Left lung (tissue), 10 donors: ENCODE data around the gene DPYD. TPM values are rescaled to one million over a fixed set of nuclear protein-coding genes. Genes with fewer than 3 reads are reported as not detected.

ENCODE experiments used
- ATAC-seq: fragments of 200-7000 bp; cut with Tn5 transposase; one replicate; pipeline ENCODE4 v1.9.1; 2020; ENCODE audit warnings: moderate library complexity
- DNase-seq, 4 donors: peaks; one replicate each; pipeline ENCODE4 v3.0.0-alpha.2; 2013 to 2020
- H3K27ac ChIP-seq, 2 donors: fragments of 200-600 bp; sonication (generic) in 1 of 2; one replicate each; pipeline versions ENCODE4 v1.5.0 to v1.8.0; 2020 to 2021
- H3K27me3 ChIP-seq, 2 donors: fragments of 200-600 bp; sonication (generic) in 1 of 2; one replicate each; pipeline versions ENCODE4 v1.5.0 to v1.8.0; 2020 to 2021
- H3K36me3 ChIP-seq, 2 donors: fragments of 200-600 bp; sonication (generic) in 1 of 2; one replicate each; pipeline versions ENCODE4 v1.5.0 to v1.8.0; 2020 to 2021
- H3K4me1 ChIP-seq, 2 donors: fragments of 200-600 bp; one replicate each; pipeline ENCODE4 v1.8.0; 2021
- H3K4me3 ChIP-seq, 2 donors: fragments of 200-600 bp; sonication (generic) in 1 of 2; one replicate each; pipeline versions ENCODE4 v1.5.0 to v1.8.0; 2020 to 2021; ENCODE audit warnings: mild to moderate bottlenecking in 1 of 2
- H3K9me3 ChIP-seq, 2 donors: fragments of 200-600 bp; sonication (generic) in 1 of 2; one replicate each; pipeline versions ENCODE4 v1.5.0 to v1.8.0; 2020 to 2021
- intact Hi-C, 2 donors: fragments of 100-400 bp; cut with DNase I; formaldehyde crosslinking; loops; one replicate each; pipeline versions ENCODE4 v1.11.2 to v1.14.2; 2022
- polyA plus RNA-seq, 6 donors: library from polyadenylated mRNA; unstranded; fragments of 120-200 nt; gene quantifications; one replicate each; pipeline ENCODE4 v1.2.1, GENCODE V29; 2013; ENCODE audit not compliant: insufficient read length in 6 of 6
- total RNA-seq, 2 donors: library from RNA; stranded (reverse); fragmentation: NEBNext Ultra II Directional; extraction: Animal tissue kit (Norgen Biotek cat#: 25700); gene quantifications; one replicate each; pipeline ENCODE4 v1.2.1, GENCODE V29; 2021
- TF ChIP-seq, protein P1 (sequence below), 2 donors: fragments of 200-600 bp; sonication (generic) in 1 of 2; IDR thresholded peaks; one replicate each; pipeline versions ENCODE4 v1.5.0 to v1.8.0; 2021; ENCODE audit warnings: antibody characterized with exemption in 2 of 2
- donor health status: DM: no; HTN: yes; CAD: no.
- donor health status: DM: no; HTN: no; CAD: no.

The DPYD gene
- total and polyA plus RNA-seq, 8 donors, result 21.4 to 106 (median 26.1) TPM

DNA sequence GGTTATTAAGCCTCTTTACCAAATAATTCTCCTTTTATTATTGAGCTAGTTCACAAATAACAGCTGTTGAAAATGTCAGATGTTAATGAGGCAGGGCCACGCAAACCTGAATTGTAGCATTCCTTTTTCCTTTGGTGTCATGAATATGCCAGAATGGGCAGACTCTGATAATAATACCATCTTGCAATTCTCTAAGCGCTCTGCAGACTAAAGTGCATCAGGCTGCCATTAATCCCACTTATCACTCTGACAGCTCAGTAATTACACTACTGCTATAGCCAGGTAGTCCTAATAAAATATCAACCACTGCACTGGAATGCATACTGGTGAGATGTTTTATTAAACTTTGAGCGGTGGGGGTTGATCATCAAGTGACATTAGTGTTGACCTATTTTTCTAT lies 177.7 kb downstream of the DPYD start:
- DNase-seq, result no peak
- Histone ChIP-seq H3K27me3 (no peaks in the 10 kb centered on the region), H3K27ac (no peak overlapping the region), H3K36me3 (peaks cover 0 to 15% of the 10 kb centered on the region in 2 donors), H3K4me1 (no peaks in the 10 kb centered on the region), H3K4me3 (no peak overlapping the region), H3K9me3 (no peaks in the 10 kb centered on the region)
- intact Hi-C loops, result no loop called here
- ATAC-seq, result no peak
- TF ChIP-seq, protein P1, sequence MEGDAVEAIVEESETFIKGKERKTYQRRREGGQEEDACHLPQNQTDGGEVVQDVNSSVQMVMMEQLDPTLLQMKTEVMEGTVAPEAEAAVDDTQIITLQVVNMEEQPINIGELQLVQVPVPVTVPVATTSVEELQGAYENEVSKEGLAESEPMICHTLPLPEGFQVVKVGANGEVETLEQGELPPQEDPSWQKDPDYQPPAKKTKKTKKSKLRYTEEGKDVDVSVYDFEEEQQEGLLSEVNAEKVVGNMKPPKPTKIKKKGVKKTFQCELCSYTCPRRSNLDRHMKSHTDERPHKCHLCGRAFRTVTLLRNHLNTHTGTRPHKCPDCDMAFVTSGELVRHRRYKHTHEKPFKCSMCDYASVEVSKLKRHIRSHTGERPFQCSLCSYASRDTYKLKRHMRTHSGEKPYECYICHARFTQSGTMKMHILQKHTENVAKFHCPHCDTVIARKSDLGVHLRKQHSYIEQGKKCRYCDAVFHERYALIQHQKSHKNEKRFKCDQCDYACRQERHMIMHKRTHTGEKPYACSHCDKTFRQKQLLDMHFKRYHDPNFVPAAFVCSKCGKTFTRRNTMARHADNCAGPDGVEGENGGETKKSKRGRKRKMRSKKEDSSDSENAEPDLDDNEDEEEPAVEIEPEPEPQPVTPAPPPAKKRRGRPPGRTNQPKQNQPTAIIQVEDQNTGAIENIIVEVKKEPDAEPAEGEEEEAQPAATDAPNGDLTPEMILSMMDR (IDR thresholded peaks at IDR 0.05), result no peak

DNA sequence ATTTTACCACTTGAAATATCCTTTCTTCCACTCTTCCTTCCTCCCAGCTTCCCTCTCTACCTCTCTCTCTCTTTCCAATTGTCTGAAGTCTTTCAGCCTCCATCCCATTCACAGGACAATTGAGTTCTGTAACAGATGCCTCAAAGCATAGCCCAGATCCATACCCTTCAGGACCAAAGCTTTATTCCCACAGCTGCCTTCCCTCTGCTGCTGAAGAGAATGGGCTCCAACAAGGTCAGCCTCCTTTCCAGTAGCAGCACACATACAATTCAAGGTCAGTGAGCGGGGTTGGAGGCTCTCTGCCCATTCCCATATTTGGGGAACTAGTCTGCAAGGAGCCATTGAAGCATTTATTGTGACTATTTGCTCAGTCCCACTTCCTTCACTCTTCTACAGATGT lies 179.9 kb downstream of the DPYD start:
- H3K4me1 ChIP-seq, result no peaks in the 10 kb centered on the region
- DNase-seq, result no peak

DNA sequence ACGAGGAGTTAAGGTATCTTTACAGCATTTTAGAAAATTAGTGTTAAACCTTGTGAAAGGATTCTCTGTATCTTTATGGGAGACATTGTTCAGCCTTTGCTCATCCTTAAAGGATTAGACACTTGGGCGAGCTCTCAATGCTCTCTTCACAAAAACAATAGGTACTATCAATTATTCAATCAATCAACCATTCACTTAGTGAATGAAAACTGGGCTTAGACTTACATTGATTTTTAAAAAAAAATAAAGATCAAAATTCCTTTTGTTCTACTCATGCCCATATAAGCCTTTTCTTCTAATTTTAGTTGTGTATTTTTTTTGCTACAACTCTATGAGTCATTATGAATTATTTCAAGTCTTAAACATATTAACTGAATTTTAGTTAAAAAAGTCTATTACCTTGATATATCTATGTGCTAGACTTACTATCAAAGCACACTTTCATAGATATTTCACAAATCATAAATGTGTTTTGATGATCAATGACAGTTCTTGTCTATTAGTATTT lies 181.2 kb downstream of the DPYD start:
- intact Hi-C loops, result no loop called here
- Histone ChIP-seq H3K27ac (no peak overlapping the region), H3K4me3 (no peak overlapping the region), H3K9me3 (no peaks in the 10 kb centered on the region), H3K36me3 (peaks cover 0 to 15% of the 10 kb centered on the region in 2 donors), H3K27me3 (no peaks in the 10 kb centered on the region), H3K4me1 (no peaks in the 10 kb centered on the region)
- no peak for DNase-seq
- TF ChIP-seq, protein P1 (IDR thresholded peaks at IDR 0.05), result no peak
- ATAC-seq, result no peak

More for the DNA sequence above, 179.9 kb downstream of the DPYD start:
- no peak overlapping the region for H3K27ac ChIP-seq
- peaks cover 0 to 15% of the 10 kb centered on the region in 2 donors for H3K36me3 ChIP-seq
- TF ChIP-seq, protein P1 (IDR thresholded peaks at IDR 0.05), result no peak
- no peaks in the 10 kb centered on the region for H3K9me3 ChIP-seq
- no peak overlapping the region for H3K4me3 ChIP-seq
- no peak for ATAC-seq
- intact Hi-C loops, result no loop called here
- H3K27me3 ChIP-seq, result no peaks in the 10 kb centered on the region

DNA sequence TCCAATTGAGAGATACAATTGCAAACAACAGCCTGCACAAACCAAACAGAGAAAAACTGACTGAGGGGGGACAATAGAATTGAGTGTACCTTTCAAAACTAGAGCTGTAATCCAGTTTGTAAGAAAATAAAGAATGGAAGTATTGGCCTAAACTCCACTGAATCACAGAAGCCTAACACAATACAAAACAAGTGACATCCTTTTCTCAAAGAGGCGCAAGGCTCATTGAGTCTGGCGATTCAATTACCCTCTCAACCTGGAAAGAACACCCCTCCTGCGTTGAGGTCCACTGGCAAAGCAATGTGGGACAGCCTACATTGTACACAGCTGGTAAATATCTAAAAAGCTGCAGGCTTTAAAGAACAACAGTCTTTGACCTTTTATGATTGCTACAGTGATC lies 182.6 kb downstream of the DPYD start:
- no peak for DNase-seq
- intact Hi-C loops, result no loop called here
- ATAC-seq, result no peak
- Histone ChIP-seq H3K27ac (no peak overlapping the region), H3K27me3 (no peaks in the 10 kb centered on the region), H3K9me3 (no peaks in the 10 kb centered on the region), H3K4me3 (no peak overlapping the region), H3K4me1 (no peaks in the 10 kb centered on the region), H3K36me3 (peaks cover 0 to 15% of the 10 kb centered on the region in 2 donors)
- TF ChIP-seq, protein P1 (IDR thresholded peaks at IDR 0.05), result no peak

DNA sequence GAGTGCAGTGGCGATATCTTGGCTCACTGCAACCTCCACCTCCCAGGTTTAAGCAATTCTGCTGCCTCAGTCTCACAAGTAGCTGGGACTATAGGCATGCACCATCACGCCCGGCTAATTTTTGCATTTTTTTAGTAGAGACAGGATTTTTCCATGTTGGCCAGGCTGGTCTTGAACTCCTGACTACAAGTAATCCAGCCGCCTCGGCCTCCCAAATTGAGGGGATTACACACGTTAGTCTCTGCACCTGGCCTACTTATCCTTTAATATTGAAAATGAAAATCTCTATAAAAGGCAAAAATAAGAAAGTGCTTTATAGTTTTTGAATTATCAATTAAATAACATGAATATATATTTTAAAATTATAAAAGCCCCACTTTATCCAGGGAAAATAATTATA lies 190.6 kb downstream of the DPYD start:
- DNase-seq, result no peak
- H3K27me3 ChIP-seq, result no peaks in the 10 kb centered on the region

More for the DNA sequence above, 190.6 kb downstream of the DPYD start:
- H3K27ac ChIP-seq, result no peak overlapping the region
- no peaks in the 10 kb centered on the region for H3K36me3 ChIP-seq
- TF ChIP-seq, protein P1 (IDR thresholded peaks at IDR 0.05), result no peak
- H3K4me1 ChIP-seq, result no peaks in the 10 kb centered on the region
- H3K4me3 ChIP-seq, result no peak overlapping the region
- intact Hi-C loops, result no loop called here
- no peak for ATAC-seq
- H3K9me3 ChIP-seq, result no peaks in the 10 kb centered on the region
